DND-41 (cell line): Measurements from ENCODE around the gene NPFFR1.

Experiments used
- EZH2 ChIP-seq: IDR thresholded peaks from 3 replicates; pipeline ENCODE4 v1.6.1; 2012; ENCODE audit warnings: borderline replicate concordance, low read depth, mild to moderate bottlenecking, moderate library complexity, low read length, inconsistent platforms; ENCODE audit not compliant: severe bottlenecking
- TF ChIP-seq, protein P1 (sequence below): IDR thresholded peaks from 2 replicates; pipeline ENCODE4 v1.5.1; 2012; ENCODE audit warnings: borderline replicate concordance, low read length, moderate library complexity, mild to moderate bottlenecking; ENCODE audit not compliant: poor library complexity, severe bottlenecking; ENCODE audit errors: extremely low read depth

DNA sequence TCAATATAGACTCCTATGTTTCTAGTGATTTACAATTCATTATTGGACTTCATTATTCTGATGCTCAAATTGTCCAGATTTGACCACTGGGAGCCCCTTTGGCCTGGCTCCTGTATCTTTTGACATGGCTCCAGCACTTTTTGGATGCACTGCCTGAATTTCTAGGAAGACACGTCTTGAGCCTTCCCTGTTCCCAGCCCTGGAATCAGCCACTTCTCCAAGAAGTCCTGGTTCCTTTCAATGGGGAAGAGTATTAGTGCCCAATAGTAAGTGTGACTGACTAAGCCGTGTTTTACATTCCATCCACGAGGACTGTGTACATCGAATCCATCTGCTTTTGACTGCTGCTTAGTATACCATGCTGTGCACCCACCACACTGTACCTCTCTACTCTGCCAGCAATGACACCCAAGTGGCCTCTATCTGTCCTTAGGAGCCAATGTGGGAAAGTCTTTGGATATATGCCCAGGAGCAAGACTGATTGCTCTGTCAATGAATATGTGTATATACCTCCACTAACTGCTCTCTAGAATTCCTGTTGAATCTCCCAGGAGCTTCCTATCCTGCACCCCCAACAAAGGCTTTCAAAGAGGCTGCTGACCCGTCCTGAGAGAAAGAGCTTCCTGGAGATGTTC, 23.2 kb upstream of the NPFFR1 start:
- TF ChIP-seq, protein P1, sequence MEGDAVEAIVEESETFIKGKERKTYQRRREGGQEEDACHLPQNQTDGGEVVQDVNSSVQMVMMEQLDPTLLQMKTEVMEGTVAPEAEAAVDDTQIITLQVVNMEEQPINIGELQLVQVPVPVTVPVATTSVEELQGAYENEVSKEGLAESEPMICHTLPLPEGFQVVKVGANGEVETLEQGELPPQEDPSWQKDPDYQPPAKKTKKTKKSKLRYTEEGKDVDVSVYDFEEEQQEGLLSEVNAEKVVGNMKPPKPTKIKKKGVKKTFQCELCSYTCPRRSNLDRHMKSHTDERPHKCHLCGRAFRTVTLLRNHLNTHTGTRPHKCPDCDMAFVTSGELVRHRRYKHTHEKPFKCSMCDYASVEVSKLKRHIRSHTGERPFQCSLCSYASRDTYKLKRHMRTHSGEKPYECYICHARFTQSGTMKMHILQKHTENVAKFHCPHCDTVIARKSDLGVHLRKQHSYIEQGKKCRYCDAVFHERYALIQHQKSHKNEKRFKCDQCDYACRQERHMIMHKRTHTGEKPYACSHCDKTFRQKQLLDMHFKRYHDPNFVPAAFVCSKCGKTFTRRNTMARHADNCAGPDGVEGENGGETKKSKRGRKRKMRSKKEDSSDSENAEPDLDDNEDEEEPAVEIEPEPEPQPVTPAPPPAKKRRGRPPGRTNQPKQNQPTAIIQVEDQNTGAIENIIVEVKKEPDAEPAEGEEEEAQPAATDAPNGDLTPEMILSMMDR, result no peak
- TF ChIP-seq EZH2, result no peak
